A549 (cell line): ENCODE data around the gene SREBF1.

Experiments used
- CEBPB ChIP-seq, 2 experiments: fragments of >200 bp in 1 of 2; sonication (Bioruptor Twin) in 1 of 2; formaldehyde crosslinking in 1 of 2; IDR thresholded peaks; 2 replicates each; pipeline ENCODE4 v1.6.1; 2012 to 2016
- EP300 ChIP-seq, 2 experiments: fragments of >200 bp; sonication (Bioruptor Twin); formaldehyde crosslinking; IDR thresholded peaks; 2 replicates in 1 of 2; 3 replicates in 1 of 2; pipeline ENCODE4 v1.6.1; 2016 to 2017
- TF ChIP-seq, protein P1 (sequence below): IDR thresholded peaks from 2 replicates; pipeline ENCODE4 v1.6.1; 2012
- TF ChIP-seq, protein P2 (sequence below): fragments of >200 bp; sonication (Bioruptor Twin); formaldehyde crosslinking; IDR thresholded peaks from 3 replicates; pipeline ENCODE4 v1.5.1; 2016

DNA sequence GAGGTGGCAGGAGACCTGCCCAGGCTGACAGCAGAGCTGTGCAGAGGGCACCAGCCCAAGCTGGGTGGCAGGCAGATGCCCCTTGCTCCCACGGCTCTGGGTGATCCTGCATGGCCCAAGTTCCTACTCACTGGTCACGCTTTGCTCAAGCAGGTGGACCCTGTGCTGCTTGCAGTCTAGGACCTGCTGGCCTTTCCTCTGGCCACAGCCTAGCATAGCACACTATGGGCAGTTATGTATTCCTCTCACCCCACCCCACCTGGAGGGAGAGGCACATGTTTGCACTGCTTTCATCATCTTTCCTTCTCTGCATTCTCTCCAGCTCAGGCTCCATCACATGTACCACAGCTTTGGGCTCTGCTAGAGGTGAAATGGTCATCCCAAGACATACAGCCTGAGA lies 19.6 kb upstream of the SREBF1 start:
- TF ChIP-seq, protein P1, sequence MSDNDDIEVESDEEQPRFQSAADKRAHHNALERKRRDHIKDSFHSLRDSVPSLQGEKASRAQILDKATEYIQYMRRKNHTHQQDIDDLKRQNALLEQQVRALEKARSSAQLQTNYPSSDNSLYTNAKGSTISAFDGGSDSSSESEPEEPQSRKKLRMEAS, result no peak
- TF ChIP-seq CEBPB (IDR thresholded peaks at IDR 0.05), result no peak
- TF ChIP-seq EP300 (IDR thresholded peaks at IDR 0.05), result no peak
- TF ChIP-seq, protein P2, sequence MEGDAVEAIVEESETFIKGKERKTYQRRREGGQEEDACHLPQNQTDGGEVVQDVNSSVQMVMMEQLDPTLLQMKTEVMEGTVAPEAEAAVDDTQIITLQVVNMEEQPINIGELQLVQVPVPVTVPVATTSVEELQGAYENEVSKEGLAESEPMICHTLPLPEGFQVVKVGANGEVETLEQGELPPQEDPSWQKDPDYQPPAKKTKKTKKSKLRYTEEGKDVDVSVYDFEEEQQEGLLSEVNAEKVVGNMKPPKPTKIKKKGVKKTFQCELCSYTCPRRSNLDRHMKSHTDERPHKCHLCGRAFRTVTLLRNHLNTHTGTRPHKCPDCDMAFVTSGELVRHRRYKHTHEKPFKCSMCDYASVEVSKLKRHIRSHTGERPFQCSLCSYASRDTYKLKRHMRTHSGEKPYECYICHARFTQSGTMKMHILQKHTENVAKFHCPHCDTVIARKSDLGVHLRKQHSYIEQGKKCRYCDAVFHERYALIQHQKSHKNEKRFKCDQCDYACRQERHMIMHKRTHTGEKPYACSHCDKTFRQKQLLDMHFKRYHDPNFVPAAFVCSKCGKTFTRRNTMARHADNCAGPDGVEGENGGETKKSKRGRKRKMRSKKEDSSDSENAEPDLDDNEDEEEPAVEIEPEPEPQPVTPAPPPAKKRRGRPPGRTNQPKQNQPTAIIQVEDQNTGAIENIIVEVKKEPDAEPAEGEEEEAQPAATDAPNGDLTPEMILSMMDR, result no peak
